OCI-LY1 (cell line): ENCODE results near the gene NAA10.

Source experiments
- H2AFZ ChIP-seq: fragments of 200-600 bp; sonication (generic), shearing (Covaris generic); 2 replicates; pipeline ENCODE4 v1.6.0; 2014; ENCODE audit warnings: antibody characterized with exemption, mild to moderate bottlenecking, low read length
- H3F3A ChIP-seq: fragments of 200-600 bp; sonication (generic), shearing (Covaris generic); 2 replicates; pipeline ENCODE4 v1.6.0; 2014; ENCODE audit warnings: mild to moderate bottlenecking, antibody characterized with exemption, low read length, moderate library complexity; ENCODE audit not compliant: insufficient read depth
- H3K27ac ChIP-seq: fragments of 200-600 bp; sonication (generic); 2 replicates; pipeline ENCODE4 v1.5.1; 2014; ENCODE audit warnings: low read length, mixed run types, mild to moderate bottlenecking, low read depth; ENCODE audit not compliant: poor library complexity, severe bottlenecking
- H3K27me3 ChIP-seq: fragments of 200-600 bp; sonication (generic); 2 replicates; pipeline ENCODE4 v1.6.0; 2014; ENCODE audit warnings: antibody characterized with exemption, mild to moderate bottlenecking, low read length, moderate library complexity; ENCODE audit not compliant: insufficient read depth
- H3K36me3 ChIP-seq: fragments of 200-600 bp; sonication (generic); 2 replicates; pipeline ENCODE4 v1.6.1; 2014; ENCODE audit warnings: mild to moderate bottlenecking, antibody characterized with exemption, low read length, moderate library complexity, mixed read lengths; ENCODE audit not compliant: insufficient read depth
- H3K4me1 ChIP-seq: fragments of 200-600 bp; sonication (generic); 2 replicates; pipeline ENCODE4 v1.5.1; 2014; ENCODE audit warnings: mild to moderate bottlenecking, low read length, moderate library complexity; ENCODE audit not compliant: insufficient read depth, severe bottlenecking
- H3K4me2 ChIP-seq: fragments of 200-600 bp; sonication (generic), shearing (Covaris generic); 2 replicates; pipeline ENCODE4 v1.6.1; 2014; ENCODE audit warnings: low read length
- H3K4me3 ChIP-seq: fragments of 200-600 bp; sonication (generic); 2 replicates; pipeline ENCODE4 v1.5.1; 2014; ENCODE audit warnings: low read length, low read depth, mild to moderate bottlenecking, mixed read lengths; ENCODE audit not compliant: poor library complexity, severe bottlenecking
- H3K79me2 ChIP-seq: fragments of 200-600 bp; shearing (Covaris generic); 2 replicates; pipeline ENCODE4 v1.6.1; 2016; ENCODE audit warnings: mixed run types, low read length, mixed read lengths; ENCODE audit not compliant: insufficient read depth
- H3K9ac ChIP-seq: fragments of 200-600 bp; sonication (generic), shearing (Covaris generic); 2 replicates; pipeline ENCODE4 v1.6.1; 2014; ENCODE audit warnings: mild to moderate bottlenecking, low read length, mixed read lengths
- H3K9me2 ChIP-seq: fragments of 200-600 bp; sonication (generic), shearing (Covaris generic); 2 replicates; pipeline ENCODE4 v1.6.1; 2014; ENCODE audit warnings: low read depth, mild to moderate bottlenecking, low read length, mixed read lengths
- H3K9me3 ChIP-seq: fragments of 200-600 bp; shearing (Covaris generic); 2 replicates; pipeline ENCODE4 v1.6.1; 2014; ENCODE audit warnings: low read length, mixed read lengths
- H4K20me1 ChIP-seq: fragments of 200-600 bp; sonication (generic), shearing (Covaris generic); 2 replicates; pipeline ENCODE4 v1.6.0; 2016; ENCODE audit warnings: mild to moderate bottlenecking, low read length; ENCODE audit not compliant: insufficient read depth
- EZH2 ChIP-seq: fragments of 200-600 bp; sonication (generic), shearing (Covaris generic); IDR thresholded peaks from 2 replicates; pipeline ENCODE4 v1.8.0; 2017; ENCODE audit warnings: borderline replicate concordance, mixed run types, mild to moderate bottlenecking, antibody characterized with exemption, low read length, moderate library complexity, mixed read lengths
- TF ChIP-seq, protein P1 (sequence below): fragments of 200-600 bp; sonication (generic), shearing (Covaris generic); IDR thresholded peaks from 2 replicates; pipeline ENCODE4 v1.5.1; 2017; ENCODE audit warnings: mild to moderate bottlenecking, antibody characterized with exemption, low read length, moderate library complexity, mixed read lengths

Gene NAA10

DNA sequence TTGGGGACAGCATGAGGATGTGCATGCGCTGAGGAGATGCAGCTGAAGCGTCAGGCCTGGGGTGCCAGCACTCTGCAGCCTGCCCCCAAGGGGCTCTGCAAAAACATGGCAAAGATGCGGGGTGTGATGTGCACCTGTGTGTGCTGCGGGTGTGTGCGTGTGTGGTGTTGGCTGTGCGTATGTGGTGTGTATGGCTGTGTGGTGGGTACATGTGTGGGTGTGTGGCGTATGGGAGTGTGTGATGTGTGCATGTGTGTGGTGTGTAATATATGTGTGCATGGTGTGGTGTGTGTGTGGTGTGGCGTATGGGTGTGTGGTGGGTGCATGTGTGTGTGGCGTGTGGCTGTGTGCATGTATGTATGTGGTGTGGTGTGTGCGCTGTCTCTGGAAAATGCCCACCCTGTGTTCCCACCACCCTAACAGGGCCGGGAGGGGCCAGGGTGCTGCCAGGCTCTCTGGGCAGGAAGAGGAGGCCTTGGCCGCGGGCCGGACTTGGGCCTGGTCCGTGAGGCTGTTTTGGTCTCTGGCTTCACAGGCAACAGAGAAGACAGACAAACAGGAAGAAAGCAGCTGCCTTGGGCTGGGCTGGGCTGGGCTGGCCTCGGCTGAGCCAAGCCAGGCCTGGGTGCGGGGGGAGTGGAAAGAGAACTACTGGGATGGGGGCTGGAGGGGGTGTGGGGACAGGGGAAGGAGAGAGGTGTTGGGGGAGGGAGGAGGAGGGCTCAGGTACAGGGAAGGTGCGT lies 31.4 kb downstream of the NAA10 start:
- H4K20me1 ChIP-seq: no peaks in the 10 kb centered on the region
- H3K36me3 ChIP-seq: no peaks in the 10 kb centered on the region
- H2AFZ ChIP-seq: no peak overlapping the region
- peaks cover 48% of the 10 kb centered on the region for H3K4me1 ChIP-seq
- no peaks in the 10 kb centered on the region for H3K79me2 ChIP-seq
- no peaks in the 10 kb centered on the region for H3K9me2 ChIP-seq
- H3K9me3 ChIP-seq: no peaks in the 10 kb centered on the region
- no peaks in the 10 kb centered on the region for H3F3A ChIP-seq
- no peak overlapping the region; the same call in 1 of the 2 replicates for H3K9ac ChIP-seq
- H3K27me3 ChIP-seq: no peaks in the 10 kb centered on the region
- H3K4me3 ChIP-seq: no peak overlapping the region
- H3K27ac ChIP-seq: peak overlapping the region; percentile 72
- TF ChIP-seq EZH2: no peak
- TF ChIP-seq, protein P1, sequence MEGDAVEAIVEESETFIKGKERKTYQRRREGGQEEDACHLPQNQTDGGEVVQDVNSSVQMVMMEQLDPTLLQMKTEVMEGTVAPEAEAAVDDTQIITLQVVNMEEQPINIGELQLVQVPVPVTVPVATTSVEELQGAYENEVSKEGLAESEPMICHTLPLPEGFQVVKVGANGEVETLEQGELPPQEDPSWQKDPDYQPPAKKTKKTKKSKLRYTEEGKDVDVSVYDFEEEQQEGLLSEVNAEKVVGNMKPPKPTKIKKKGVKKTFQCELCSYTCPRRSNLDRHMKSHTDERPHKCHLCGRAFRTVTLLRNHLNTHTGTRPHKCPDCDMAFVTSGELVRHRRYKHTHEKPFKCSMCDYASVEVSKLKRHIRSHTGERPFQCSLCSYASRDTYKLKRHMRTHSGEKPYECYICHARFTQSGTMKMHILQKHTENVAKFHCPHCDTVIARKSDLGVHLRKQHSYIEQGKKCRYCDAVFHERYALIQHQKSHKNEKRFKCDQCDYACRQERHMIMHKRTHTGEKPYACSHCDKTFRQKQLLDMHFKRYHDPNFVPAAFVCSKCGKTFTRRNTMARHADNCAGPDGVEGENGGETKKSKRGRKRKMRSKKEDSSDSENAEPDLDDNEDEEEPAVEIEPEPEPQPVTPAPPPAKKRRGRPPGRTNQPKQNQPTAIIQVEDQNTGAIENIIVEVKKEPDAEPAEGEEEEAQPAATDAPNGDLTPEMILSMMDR: no peak
- peak overlapping the region; percentile 26; the same call in 1 of the 2 replicates for H3K4me2 ChIP-seq

DNA sequence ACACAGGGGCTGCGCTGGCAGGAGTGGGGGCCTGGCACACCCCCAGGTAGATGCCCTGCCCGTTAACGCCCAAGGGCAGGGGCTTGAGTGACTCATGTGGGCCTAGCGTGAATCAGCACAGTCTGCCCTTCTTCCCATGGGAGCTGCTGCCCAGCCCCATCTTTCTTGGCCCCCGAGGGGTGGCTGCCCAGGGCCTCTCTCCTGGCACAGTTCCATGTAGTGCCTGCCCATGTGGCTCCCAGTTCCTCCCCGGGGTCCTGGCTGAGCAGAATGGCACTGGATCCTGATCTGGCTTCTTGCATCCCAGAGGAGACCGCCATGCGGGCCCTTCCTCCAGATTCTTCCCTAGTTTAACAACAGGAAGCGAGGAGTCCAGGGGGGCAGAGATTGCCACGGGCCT lies 32.5 kb downstream of the NAA10 start:
- Histone ChIP-seq H3K9ac (no peak overlapping the region; the same call in 1 of the 2 replicates), H2AFZ (no peak overlapping the region), H3K27me3 (no peaks in the 10 kb centered on the region), H3K79me2 (no peaks in the 10 kb centered on the region), H4K20me1 (no peaks in the 10 kb centered on the region), H3K27ac (peak overlapping the region; percentile 72), H3K4me1 (peaks cover 48% of the 10 kb centered on the region), H3K4me2 (no peak overlapping the region), H3K9me2 (no peaks in the 10 kb centered on the region), H3K9me3 (no peaks in the 10 kb centered on the region), H3K36me3 (no peaks in the 10 kb centered on the region), H3F3A (no peaks in the 10 kb centered on the region), H3K4me3 (no peak overlapping the region)
- TF ChIP-seq, protein P1: no peak
- TF ChIP-seq EZH2: no peak

DNA sequence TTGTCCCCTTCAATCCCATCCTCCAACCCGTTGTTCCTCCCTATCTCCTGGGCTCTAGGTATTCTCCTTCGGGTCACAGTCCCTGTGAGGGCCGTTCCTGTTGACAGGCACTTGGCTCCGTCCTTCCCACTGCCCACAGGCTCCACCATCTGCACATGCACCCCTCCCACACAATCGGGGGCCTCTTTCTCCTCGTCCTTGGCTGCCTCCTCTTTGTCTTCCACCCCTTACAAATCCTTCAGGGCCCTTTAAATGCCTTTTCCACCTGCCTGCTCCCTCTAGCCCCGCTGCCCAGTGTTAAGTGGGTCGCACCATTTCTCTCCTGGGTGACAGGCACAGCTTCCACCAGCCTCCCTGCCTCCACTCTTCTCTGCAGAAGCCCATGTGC lies 33.1 kb downstream of the NAA10 start:
- no peaks in the 10 kb centered on the region for H4K20me1 ChIP-seq
- H3K27me3 ChIP-seq: no peaks in the 10 kb centered on the region
- H3K27ac ChIP-seq: peak overlapping the region; percentile 72
- no peak overlapping the region for H3K4me3 ChIP-seq
- H2AFZ ChIP-seq: no peak overlapping the region
- TF ChIP-seq, protein P1: no peak
- no peak for TF ChIP-seq EZH2
- no peaks in the 10 kb centered on the region for H3K79me2 ChIP-seq
- no peaks in the 10 kb centered on the region for H3K9me2 ChIP-seq
- no peaks in the 10 kb centered on the region for H3K9me3 ChIP-seq
- no peaks in the 10 kb centered on the region for H3F3A ChIP-seq
- no peaks in the 10 kb centered on the region for H3K36me3 ChIP-seq
- H3K4me2 ChIP-seq: no peak overlapping the region
- peaks cover 48% of the 10 kb centered on the region for H3K4me1 ChIP-seq
- no peak overlapping the region for H3K9ac ChIP-seq
